ENCODE data around the gene BACH2.
"Not testable (repeated sequence)": the region's sequence is repeated elsewhere in the genome, so short reads cannot be mapped to it uniquely, and the experiment has no call there.

Gene BACH2

DNA sequence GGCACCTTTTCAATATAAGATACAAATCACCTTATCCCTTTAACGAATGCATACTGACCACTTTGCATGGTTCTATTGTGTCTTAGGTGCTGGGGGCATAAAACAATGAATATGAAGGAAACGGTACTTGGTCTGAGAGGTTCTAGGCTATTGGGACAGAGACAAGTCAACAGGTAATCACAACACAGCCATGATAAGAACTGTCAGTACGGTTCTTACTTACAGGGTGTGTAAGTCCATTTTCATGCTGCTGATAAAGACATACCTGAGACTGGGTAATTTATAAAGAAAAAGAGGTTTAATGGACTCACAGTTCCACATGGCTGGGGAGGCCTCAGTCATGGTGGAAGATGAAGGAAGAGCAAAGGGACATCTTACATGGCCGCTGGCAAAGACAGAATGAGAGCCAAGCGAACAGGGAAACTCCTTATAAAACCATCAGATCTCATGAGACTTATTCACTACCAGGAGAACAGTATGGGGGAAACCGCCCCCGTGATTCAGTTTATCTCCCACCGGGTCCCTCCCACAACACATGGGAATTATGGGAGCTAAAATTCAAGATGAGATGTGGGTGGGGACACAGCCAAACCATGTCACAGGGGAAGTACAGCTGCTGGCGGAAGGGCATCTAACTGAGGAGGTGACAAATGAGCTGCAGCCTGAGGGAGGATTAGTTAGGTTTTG, 325.2 kb downstream of the BACH2 start:
- not testable (repeated sequence) for DNase-seq (ENCODE audit: low read depth in 2 of 2)

DNA sequence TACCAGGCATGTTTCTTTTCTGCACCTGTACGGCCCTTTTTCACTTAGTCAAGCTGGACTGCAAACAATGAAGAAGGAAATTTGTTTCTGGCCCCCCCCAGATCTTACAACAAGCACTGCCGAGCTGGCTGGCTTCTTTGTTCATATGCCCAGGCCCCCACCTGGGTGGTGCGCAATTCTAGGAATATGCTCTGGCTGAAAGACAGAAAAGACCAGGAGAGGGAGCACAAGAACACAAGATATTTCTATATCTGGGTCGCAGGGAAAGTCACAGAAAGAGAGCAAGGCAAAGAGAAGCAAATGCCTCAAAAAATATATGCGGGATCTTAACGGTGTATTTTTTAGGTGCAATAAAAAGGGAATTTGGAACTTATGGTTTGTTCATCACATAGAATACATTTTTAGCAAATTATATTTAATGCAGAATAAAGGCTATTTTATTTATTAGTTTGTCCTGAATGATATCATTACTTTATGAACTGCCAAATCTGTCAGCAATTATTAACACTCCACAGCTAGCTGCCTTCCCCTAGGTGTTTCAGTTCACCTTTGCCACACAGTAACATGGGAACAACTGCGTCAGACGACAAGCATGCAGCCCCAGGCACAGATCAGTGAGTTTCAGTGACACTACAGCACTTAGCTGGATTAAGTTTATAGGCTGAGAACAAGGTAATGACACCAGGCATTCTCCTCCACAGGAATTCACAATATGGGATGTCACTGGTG, 325.9 kb downstream of the BACH2 start:
- no peak for DNase-seq (ENCODE audit: low read depth in 2 of 2)

DNA sequence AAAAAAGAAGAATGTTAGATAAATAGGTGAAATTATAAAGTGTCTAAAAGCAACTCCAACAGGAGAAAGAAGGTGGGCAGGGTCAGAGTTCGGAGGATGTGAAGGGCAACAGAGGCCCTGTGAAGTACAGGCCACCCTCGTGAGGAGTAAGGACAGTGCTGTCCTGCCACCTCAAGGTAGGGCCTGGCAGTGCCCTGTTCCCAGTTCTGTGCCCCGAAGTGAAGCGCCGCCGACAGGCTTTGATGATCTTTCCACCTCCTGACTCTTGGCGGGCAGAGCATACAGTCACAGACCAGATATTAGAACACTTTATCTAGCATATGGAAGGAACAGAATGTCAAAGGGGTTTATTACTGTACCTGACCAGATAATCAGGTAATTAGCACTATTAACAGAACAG, 326.6 kb downstream of the BACH2 start:
- DNase-seq (ENCODE audit: low read depth in 2 of 2) = no peak

DNA sequence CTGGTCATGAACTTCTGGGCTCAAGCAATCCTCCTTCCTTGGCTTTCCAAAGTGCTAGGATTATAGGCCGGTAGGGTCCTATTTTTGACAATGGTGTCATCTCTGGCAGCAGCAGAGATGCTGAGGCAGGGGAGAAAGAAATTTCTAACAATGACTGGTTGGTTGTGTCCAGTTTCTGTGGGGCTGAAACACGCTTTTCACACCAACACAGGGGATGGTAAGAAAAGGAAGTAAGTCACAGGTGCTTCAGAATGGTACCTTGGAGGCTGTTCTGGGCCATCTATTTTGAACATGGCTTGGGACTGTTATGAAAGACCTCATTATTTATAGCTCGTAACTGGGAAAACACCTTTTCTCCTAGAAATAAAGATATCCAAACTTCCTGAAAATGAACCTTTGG, 329.7 kb downstream of the BACH2 start:
- no peak for DNase-seq (ENCODE audit: low read depth in 2 of 2)

DNA sequence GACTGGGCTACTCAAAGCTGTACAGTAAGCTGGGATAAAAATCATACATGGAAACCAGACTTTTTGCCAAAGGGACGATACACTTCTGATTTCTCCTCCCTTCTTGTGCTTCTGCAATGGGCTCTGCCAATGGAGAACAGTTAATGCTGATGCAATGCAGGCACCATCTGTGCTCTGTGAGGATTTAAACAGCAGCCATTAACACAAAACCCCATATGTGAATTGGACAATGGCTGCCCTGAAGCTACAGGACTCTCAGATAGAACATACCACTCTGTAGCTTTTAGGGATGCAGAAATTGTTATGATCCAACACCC, 330.5 kb downstream of the BACH2 start:
- DNase-seq (ENCODE audit: low read depth in 2 of 2) = no peak

DNA sequence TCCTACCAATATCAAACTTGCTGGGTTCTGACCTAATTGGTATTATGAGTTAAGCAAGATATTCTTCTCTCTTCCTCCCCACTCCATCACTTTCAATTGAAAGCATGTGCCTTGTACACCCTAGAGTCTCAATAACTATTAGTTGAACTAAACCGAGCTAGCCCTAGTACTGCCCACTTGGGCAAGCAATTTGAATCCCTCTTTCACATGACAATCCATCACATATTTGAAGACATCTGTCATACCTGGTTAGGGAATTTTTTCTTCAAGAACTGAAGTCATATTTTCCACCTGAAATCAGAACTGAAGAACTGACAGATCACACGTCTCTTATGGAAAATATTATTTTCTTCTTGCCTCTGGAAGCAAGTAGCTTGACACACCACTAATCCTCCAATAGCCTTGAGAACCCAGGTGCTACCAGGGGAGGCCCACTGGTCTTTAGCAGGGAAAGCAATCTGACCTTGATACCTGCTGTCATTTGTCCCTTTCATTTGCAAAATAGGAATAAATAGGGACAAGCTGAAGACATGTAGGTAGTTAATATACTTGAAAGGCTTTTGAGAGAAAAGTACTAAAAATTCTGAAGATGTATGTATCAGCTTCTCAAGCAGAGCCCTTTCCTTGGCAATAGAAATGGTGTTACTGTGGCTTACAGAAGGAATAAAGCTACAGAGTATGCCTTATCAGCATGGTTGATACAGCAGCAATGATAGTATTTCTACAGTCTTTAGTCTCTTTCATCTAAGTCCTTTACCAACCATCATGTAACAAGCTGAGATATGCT, 331.0 kb downstream of the BACH2 start:
- DNase-seq (ENCODE audit: low read depth in 2 of 2) = no peak

DNA sequence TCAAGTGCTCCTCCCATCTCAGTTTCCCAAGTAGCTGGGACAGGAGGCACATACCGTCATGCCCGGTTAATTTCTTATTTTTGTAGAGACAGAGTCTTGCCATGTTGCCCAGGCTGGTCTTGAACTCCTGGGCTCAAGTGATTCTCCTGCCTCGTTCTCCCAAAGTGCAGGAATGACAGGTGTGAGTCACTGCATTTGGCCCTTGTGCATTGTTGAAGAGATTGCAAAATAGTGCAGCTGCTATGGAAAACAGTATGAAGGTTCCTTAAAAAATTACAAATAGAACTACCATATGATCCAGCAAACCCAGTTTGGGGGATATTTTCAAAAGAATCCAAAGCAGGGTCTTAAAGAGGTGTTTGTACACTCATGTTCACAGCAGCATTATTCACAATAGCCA, 333.3 kb downstream of the BACH2 start:
- DNase-seq (ENCODE audit: low read depth in 2 of 2) = no peak

DNA sequence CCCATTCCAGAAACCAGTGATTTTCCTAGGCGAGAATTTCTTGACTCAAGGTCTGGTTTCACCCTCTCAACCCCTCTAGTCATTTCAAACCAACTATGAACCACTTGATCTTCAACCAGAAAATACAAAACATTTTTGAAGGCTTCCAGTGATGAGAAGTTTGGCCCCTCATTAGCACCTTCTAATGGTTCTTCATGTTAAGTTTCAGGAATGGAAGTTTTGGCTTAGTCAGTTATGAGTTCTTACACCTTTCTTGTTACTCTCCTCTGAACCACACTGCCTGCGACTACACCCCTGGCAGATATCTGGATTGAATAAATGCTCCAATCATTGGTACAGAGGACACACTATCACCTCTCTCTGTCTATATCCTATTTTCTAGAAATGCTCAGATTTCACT, 335.2 kb downstream of the BACH2 start:
- DNase-seq (ENCODE audit: low read depth in 2 of 2) = no peak

DNA sequence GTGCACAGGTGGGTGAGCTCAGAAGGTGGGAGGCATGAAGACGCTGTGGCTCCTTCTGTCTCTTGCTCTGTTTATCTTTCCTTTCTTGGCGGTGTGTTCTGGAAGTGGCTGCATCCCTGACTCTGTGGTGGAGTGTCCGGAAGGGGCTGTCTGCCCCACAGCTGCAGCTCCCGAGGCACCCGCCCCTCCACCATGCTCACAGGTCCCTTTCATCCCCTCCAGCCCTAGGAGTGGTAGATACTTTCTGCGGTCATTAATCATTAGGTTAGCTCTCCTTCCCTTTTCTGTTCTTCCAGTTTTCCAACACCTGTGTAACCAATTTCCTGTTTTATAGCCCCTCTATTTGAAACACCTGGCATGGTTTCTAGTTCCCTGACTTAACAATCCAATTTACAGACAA, 336.8 kb downstream of the BACH2 start:
- no peak for DNase-seq (ENCODE audit: low read depth in 2 of 2)

DNA sequence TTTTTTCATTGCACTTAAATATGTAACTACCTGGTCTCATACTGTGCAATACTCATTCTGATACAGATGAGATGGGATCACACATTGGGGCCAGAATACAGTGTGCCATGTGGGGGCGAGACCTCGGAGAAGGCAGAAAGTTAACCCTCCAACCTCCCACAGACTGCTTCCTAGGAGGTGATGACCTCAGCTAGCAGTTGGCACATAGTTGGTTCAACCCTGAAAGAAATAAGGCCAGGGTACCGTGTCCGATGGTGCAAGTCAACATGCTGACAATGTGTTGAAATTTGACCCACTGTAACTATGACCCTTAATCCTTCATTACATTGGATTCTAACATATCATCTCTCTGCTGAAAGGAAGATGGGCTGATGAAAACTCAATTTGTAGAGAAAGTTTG, 340.5 kb downstream of the BACH2 start:
- peak in 1 of 2 donors; percentile 15 for DNase-seq (ENCODE audit: low read depth in 2 of 2)

DNA sequence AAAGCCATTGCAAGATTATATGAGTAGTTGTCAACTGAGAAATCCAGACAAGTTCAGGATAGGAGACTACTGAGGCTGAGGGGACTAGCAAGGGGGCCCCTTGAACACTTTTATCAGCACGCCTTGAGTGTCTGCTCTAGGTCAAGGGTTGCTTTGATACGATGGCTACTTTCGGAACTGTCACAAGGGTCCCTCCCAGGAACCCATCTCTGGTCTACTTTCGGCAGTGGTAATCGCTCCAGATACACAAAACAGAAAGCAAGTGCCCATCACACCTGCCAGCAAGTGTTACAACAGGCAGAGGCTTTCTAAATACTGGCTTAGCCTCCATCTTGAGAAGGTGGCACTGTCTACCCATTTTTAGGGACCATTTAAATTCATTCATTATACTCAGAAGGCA, 341.3 kb downstream of the BACH2 start:
- no peak for DNase-seq (ENCODE audit: low read depth in 2 of 2)

DNA sequence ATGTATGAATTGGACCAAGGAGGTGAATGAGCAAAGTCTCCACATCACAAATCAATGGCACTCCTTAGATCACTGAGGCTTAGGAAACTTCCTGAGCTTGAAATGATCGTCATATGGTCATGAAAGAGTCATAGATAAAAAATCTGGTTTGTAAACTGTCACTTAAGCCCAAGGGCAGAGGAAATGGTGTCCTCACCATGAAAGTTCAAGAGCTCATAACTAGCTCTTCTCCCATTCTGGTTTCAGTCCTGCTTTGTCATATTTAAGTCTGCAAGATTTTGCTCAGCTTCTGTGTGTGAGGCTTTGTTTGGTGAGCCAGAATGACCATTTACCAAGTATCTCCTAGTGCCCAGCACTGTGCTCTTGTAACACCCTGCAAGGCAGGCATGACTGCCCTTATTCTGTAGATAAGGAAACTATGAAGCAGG, 341.9 kb downstream of the BACH2 start:
- no peak for DNase-seq (ENCODE audit: low read depth in 2 of 2)

DNA sequence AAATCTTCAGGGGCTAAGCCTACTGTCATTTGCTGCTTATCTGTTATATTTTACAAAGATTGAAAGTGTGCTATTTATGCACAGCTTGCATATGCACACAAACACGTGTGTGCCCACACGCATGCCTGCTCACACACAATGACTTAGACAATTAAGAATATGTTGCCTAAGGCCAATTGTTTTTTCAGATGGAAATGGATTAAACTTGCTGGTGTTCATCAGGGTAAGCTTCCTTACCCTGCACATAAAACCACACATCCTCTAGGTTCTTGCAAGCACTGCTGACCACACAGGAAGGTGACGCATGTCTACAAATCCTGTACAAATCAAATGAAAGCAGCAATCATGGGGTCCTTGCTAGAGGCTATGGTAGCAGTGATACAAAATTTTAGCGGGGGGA, 344.0 kb downstream of the BACH2 start:
- peak; percentile 10 to 25 for DNase-seq (ENCODE audit: low read depth in 2 of 2)

DNA sequence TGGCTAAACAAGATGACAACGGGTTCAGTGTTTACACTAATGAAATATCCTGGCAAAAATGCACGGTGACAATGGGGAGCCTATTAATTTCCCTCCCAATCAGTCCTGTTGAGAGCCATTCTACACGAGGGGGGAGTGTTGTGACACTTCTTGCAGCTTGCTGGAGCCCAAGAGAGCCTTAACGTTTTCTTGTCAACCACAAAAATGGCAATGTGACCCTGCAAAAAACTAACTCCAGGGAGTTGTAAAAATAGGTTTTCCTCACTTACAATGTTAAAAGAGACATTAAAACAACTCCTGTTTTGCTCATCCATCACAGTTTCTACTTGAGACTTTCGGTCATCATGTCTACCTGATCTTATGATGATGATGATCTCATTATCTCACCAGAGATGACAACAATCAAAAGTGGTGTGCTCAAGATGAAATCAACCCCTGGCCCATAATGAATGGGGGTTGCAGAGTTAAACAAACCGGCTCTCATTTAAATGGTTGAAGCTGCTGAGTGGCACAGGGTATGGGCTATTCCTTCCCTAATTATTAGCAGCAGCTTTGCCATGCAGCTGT, 344.5 kb downstream of the BACH2 start:
- DNase-seq (ENCODE audit: low read depth in 2 of 2) = no peak

DNA sequence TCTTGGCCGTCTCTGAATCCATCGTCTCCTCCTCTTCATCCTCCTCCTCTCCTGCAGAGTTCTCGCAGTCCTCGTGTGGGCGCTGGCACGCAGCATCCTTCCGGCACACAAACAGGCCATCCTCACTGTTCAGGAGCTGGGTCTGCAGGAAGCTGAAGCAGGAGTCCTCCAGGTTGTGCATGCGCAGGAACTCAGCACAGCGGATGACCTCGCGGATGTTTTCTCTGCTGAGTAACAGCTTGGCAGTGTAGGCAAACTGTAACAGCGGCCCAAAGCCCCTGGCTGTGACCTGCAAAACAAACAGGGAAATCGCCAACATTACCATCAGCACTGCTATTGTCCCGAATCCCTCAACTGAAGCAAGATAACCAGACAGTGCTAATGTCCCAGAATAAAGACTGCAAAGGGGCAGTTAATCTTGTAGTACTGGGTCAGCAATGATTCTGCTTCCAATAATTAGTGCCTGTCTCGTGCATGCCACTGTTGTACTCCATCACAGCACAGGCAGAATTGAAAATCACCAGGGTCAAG, 345.0 kb downstream of the BACH2 start:
- DNase-seq (ENCODE audit: low read depth in 2 of 2) = no peak

DNA sequence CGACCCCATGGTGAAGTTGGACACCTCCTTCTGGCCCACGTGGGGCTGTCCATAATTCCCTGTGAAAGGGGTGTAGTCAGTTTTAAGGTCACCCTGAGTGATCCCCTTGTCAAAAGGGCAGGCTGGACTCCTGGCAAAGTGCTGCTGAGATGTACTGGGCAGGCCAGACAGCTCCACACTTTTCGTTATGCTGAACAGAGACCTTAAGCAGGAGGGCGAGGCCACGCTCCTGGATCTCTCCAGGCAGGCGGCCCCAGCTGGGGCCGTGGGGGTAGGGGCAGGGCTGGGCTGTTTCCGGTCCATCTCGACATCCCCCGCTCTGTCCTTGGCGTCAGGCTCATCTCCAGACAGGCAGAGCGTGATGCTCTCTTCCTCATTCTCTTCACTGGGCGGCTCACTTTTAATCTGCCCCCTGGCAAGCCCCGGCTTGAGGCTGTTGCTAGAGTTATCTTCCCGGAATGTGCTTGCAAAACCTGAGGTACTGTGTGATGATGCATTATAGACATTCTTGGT, 345.7 kb downstream of the BACH2 start:
- DNase-seq (ENCODE audit: low read depth in 2 of 2) = no peak

DNA sequence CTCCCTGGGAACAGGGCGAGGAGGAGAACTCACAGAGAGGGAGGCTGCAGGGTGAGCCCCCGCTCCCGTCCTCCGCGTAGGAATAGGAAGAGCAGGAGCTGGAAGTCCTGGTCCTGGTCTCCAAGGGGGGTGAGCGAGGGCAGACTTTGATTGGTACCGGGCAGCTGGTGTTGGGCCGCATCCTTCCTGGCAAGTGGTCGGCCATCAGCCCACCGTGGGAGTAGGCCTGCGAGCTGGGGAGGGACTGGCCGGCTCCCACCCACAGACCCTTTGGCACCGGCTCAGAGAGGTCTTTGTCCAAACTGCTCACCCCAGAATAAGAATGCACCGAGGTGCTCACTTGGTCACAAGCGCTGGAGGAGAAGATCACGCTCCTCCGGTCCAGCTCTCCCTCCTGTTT, 346.2 kb downstream of the BACH2 start:
- no peak for DNase-seq (ENCODE audit: low read depth in 2 of 2)

DNA sequence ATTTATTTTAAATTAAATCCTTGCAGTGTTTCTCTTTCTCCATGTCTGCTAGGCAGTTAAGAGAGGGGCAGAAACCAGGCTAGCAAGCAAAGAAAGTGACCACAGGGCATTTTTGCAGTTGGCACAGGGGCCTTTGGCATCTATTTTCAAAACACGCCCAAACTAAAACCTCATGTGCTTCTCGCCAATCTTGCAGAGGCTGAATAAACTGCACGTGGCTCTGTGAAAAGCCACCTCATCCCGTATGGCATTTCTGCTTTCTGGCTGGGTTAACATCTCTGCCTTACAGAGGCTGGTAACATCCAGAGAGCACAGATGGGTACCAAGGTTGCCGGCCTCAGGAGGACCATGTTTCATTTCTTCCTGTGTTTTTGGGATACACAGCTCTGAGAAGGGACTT, 347.8 kb downstream of the BACH2 start:
- DNase-seq (ENCODE audit: low read depth in 2 of 2) = no peak

DNA sequence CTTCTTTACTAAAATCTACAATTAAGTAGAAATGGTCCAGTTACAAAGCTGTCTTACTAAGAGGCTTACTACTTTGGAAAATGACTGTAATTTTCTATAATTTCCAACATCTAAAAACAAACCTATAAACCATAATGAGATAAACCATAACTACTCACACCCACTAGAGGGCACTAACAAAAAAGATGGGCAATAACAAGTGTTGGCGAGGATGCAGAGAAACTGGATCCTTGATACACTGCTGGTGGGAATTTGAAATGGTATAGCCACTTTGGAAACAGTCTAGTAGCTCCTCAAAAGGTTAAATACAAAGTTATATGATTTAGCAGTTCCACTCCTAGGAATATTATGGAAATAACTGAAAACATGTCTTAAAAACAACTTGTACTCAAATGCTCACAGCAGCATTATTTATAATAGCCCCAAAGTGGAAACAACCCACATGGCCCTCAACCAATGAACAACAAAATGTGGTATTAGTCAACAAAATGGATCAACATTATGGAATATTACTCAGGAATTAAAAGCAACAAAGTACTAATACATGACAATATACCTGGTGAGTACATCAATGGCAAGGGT, 351.7 kb downstream of the BACH2 start:
- DNase-seq (ENCODE audit: low read depth in 2 of 2) = no peak

DNA sequence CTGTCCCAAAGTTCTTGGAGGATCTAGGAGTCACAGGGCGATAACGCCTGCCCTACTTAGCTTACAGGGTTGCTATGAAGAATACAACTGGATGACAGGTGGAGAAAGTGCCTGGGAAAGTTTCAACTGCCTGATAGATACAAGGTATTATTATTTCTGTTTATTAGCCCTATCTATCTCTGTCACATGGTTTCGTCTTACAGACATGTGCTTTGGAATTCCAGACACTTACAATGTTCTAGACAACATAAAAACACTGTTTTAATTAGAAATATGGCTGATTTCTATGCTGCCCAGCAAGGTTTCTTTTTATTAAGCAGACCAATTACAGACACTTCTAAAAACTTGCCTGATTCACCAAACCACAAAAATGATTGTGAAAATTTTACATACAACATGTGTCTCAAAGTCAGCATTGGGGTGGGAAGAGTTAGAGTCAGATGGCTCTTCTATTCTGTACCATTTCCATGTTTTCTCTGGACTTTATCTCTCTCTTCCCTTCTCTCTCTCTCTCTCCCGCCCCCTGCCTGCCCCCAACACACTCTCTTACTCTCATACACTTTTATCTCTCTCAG, 352.4 kb downstream of the BACH2 start:
- no peak for DNase-seq (ENCODE audit: low read depth in 2 of 2)

DNA sequence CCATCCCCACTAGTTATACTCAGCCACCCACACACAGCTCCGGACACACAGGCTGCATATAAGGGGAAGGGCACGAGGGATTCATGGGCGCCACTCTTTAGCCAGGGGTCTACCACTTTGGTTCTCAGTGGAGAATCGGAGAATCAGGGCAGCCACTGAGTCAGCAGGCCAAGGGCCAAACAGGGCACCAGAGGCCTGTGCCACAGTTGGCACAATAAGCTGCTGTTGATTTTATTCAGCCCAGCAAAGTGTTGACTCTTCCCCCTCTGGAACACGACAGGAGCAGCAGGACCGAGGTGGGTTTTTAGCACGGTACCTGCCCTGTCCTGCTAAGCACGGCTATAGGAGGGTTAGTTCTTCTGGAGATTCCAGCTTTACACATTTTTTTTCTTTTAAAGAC, 354.0 kb downstream of the BACH2 start:
- no peak for DNase-seq (ENCODE audit: low read depth in 2 of 2)
